ENCODE results near the gene EZH2.

EZH2 gene

GRCh38 chr7:148884049-148884298 is at the start of gene EZH2:
TSS of gene EZH2 (minus strand) at chr7:148884291. CDS start at chr7:148847298, 36,993 bp downstream.
- no peak for DNase-seq

GRCh38 chr7:148931470-148931869 is 47.4 kb upstream of the EZH2 start:
- DNase-seq, result no peak

- no peak for DNase-seq
Observed at GRCh38 chr7:148930335-148930734, 46.2 kb upstream of the EZH2 start.

- no peak for DNase-seq
Observed at GRCh38 chr7:148929176-148929575, 45.1 kb upstream of the EZH2 start.

GRCh38 chr7:148927123-148928045 is 43.3 kb upstream of the EZH2 start:
- no peak for DNase-seq

- DNase-seq, result no peak
Observed at GRCh38 chr7:148925836-148926235, 41.7 kb upstream of the EZH2 start.

- DNase-seq, result no peak
Observed at GRCh38 chr7:148924011-148924410, 39.9 kb upstream of the EZH2 start.

- DNase-seq, result no peak
Observed at GRCh38 chr7:148921806-148922205, 37.7 kb upstream of the EZH2 start.

- DNase-seq, result no peak
Observed at GRCh38 chr7:148921189-148921588, 37.1 kb upstream of the EZH2 start.

- no peak for DNase-seq
Observed at GRCh38 chr7:148919859-148920258, 35.8 kb upstream of the EZH2 start.

- DNase-seq, result no peak
Observed at GRCh38 chr7:148918058-148918596, 34.0 kb upstream of the EZH2 start.

GRCh38 chr7:148916186-148916585 is 32.1 kb upstream of the EZH2 start:
- no peak for DNase-seq

GRCh38 chr7:148915211-148915610 is 31.1 kb upstream of the EZH2 start:
- no peak for DNase-seq

- DNase-seq, result no peak
Observed at GRCh38 chr7:148914208-148914777, 30.2 kb upstream of the EZH2 start.

- DNase-seq, result no peak
Observed at GRCh38 chr7:148912758-148913541, 28.9 kb upstream of the EZH2 start.

- DNase-seq, result no peak
Observed at GRCh38 chr7:148912151-148912550, 28.1 kb upstream of the EZH2 start.

- DNase-seq, result no peak
Observed at GRCh38 chr7:148911626-148912025, 27.5 kb upstream of the EZH2 start.

- DNase-seq, result no peak
Observed at GRCh38 chr7:148909568-148909967, 25.5 kb upstream of the EZH2 start.

GRCh38 chr7:148906707-148907498 is 22.8 kb upstream of the EZH2 start:
- DNase-seq, result no peak

GRCh38 chr7:148905093-148905666 is 21.1 kb upstream of the EZH2 start:
- peak; percentile 15 for DNase-seq

GRCh38 chr7:148903504-148903903 is 19.4 kb upstream of the EZH2 start:
- no peak for DNase-seq

GRCh38 chr7:148901178-148901577 is 17.1 kb upstream of the EZH2 start:
- no peak for DNase-seq

All from NCI-H510A treated with DMSO at 0.1 percent for 48 hours (cell line).